Prostate gland (tissue), 2 donors: ENCODE measurements around the gene DHH. TPM values are rescaled to one million over a fixed set of nuclear protein-coding genes. Genes with fewer than 3 reads are reported as not detected.

Experiments used
- DNase-seq: peaks from one replicate; pipeline ENCODE4 v3.0.0-alpha.2; 2019; ENCODE audit warnings: low spot score
- H3K27ac ChIP-seq, 2 donors: fragments of 200-600 bp; sonication (generic); 2 replicates each; pipeline ENCODE4 v1.5.1; 2017 to 2019
- H3K27me3 ChIP-seq: fragments of 200-600 bp; sonication (generic); replicated peaks from 2 replicates; pipeline ENCODE4 v1.5.1; 2019; ENCODE audit not compliant: insufficient read depth
- H3K36me3 ChIP-seq, 2 donors: fragments of 200-600 bp; sonication (generic); 1 replicate in 1 of 2; 2 replicates in 1 of 2; pipeline versions ENCODE4 v1.5.1 to v1.8.1; 2017 to 2019
- H3K4me1 ChIP-seq: fragments of 200-600 bp; sonication (generic); replicated peaks from 2 replicates; pipeline ENCODE4 v1.5.1; 2019
- H3K4me3 ChIP-seq, 2 donors: fragments of 200-600 bp; sonication (generic); 2 replicates each; pipeline ENCODE4 v1.5.1; 2017 to 2019
- H3K9me3 ChIP-seq: fragments of 200-600 bp; sonication (generic); 2 replicates; pipeline ENCODE4 v1.5.1; 2017
- POLR2A ChIP-seq: fragments of 450-650 bp; IDR thresholded peaks from one replicate; pipeline ENCODE4 v1.6.1; 2016; ENCODE audit warnings: antibody characterized with exemption, mild to moderate bottlenecking
- POLR2AphosphoS5 ChIP-seq: sonication (generic); formaldehyde crosslinking; IDR thresholded peaks from one replicate; pipeline ENCODE4 v1.6.1; 2017; ENCODE audit warnings: antibody characterized with exemption
- WGBS: methylation state at CpG from one replicate; pipeline ENCODE4 v1.1.5; 2018; 5-methylcytosine and 5-hydroxymethylcytosine counted together
- intact Hi-C: fragments of 100-400 bp; cut with DNase I; formaldehyde crosslinking; loops from one replicate; pipeline ENCODE4 v1.14.2; 2022
- total RNA-seq, 2 donors: library from RNA; depleted of rRNA; stranded (reverse); fragments of >200 nt; gene quantifications; one replicate each; pipeline ENCODE4 v1.1.0, GENCODE V29; 2016
- TF ChIP-seq, protein P1 (sequence below), 4 experiments: fragments of 200-600 bp in 2 of 4; fragments of 450-650 bp in 2 of 4; sonication (generic) in 2 of 4; IDR thresholded peaks; 1 replicate in 3 of 4; 2 replicates in 1 of 4; pipeline ENCODE4 v1.5.1; 2016 to 2019; ENCODE audit warnings: antibody characterized with exemption in 4 of 4, mild to moderate bottlenecking in 2 of 4, moderate library complexity in 2 of 4

Gene DHH
- total RNA-seq, 2 donors from 2014 or later: 0.18 to 114 TPM

DNA sequence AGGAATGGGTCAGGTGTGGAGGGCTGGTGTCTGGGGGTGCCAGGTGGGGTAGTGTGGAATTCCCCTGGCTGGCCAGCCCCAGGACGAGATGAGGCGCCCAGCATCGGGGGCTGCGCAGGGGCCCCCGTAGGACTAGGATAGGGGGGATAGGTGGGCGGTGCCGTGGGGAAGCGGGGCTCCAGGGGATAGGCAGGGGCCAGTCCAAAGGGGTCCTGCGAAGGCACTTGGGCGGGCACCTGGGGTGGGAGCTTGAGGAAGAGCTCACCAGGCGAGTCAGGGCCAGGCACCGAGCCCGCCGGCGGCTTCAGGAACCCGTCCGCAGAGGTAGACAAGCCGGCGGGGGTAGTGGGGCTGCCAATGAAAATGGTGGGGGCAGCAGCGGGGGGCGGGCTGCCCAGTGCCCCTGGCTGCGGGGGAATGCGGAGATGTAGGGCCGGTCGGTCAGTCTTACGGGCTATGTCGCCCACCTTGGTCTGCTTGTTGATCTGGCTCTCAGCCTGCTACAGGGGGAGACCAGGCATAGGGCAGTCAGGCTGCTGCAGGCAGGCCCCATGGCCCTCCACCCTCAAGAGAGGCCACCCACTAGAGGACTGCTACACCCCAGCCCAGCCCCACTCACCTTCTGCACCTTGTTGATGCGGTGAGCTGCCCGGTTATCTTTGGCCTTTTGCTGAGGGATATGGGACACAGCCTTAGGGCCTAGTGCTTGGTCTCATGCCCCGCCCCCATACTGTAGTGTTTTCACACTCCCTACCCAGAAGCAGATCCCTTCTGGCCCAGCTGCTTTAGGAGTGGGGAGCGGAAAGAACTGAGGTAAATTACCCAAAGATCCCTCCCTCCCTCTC is 53.3 kb downstream of the DHH start:
- no peak overlapping the region for H3K27ac ChIP-seq
- TF ChIP-seq, protein P1, sequence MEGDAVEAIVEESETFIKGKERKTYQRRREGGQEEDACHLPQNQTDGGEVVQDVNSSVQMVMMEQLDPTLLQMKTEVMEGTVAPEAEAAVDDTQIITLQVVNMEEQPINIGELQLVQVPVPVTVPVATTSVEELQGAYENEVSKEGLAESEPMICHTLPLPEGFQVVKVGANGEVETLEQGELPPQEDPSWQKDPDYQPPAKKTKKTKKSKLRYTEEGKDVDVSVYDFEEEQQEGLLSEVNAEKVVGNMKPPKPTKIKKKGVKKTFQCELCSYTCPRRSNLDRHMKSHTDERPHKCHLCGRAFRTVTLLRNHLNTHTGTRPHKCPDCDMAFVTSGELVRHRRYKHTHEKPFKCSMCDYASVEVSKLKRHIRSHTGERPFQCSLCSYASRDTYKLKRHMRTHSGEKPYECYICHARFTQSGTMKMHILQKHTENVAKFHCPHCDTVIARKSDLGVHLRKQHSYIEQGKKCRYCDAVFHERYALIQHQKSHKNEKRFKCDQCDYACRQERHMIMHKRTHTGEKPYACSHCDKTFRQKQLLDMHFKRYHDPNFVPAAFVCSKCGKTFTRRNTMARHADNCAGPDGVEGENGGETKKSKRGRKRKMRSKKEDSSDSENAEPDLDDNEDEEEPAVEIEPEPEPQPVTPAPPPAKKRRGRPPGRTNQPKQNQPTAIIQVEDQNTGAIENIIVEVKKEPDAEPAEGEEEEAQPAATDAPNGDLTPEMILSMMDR (IDR thresholded peaks at IDR 0.05): no peak
- no peak for DNase-seq
- H3K4me3 ChIP-seq: no peak overlapping the region
- intact Hi-C loops: no loop called here
- H3K9me3 ChIP-seq: no peaks in the 10 kb centered on the region
- no peaks in the 10 kb centered on the region for H3K4me1 ChIP-seq
- WGBS: 89% methylated on average over 31 of the region's 31 CpGs
- H3K27me3 ChIP-seq: no peaks in the 10 kb centered on the region
- peaks cover 41 to 77% of the 10 kb centered on the region in 2 donors for H3K36me3 ChIP-seq

DNA sequence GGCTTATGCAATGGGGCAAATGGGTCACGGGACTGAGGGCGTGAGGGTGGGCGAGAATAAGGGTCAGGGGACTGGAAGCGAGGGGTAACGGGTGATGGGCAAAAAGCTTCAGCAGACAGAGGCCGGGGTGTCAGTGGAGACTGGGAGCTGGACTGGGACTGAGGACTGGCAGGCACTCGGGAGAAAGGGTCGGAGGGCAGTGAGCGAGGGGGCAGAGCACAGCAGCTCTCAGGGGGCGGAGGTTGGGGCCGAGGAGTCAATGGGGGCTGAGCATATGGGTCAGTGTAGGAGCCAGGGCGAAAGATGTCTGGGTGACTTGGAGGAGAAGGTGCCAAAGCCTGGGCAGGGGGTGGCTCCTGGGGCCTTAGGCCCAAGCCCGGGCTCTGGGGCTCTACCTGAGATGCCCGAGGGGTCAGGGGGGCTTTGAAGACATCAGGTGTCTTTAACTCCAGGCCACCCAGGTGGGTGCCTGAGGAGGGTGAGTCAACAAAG is 54.2 kb downstream of the DHH start:
- H3K4me3 ChIP-seq: no peak overlapping the region
- H3K27me3 ChIP-seq: no peaks in the 10 kb centered on the region
- intact Hi-C loops: no loop called here
- WGBS: 91% methylated on average over 14 of the region's 14 CpGs
- H3K36me3 ChIP-seq: peaks cover 36 to 73% of the 10 kb centered on the region in 2 donors
- no peaks in the 10 kb centered on the region for H3K9me3 ChIP-seq
- TF ChIP-seq POLR2A (no peak), POLR2AphosphoS5 (no peak)
- TF ChIP-seq, protein P1 (IDR thresholded peaks at IDR 0.05): no peak
- H3K27ac ChIP-seq: no peak overlapping the region
- DNase-seq: no peak
- H3K4me1 ChIP-seq: no peaks in the 10 kb centered on the region

- intact Hi-C loops: no loop called here
- H3K36me3 ChIP-seq: peaks cover 31 to 67% of the 10 kb centered on the region in 2 donors
Measured at GRCh38 chr12:49039421-49040363, 54.9 kb downstream of the DHH start.

GRCh38 chr12:49038291-49038955 is 56.2 kb downstream of the DHH start:
- H3K36me3 ChIP-seq: peaks cover 23 to 59% of the 10 kb centered on the region in 2 donors
- WGBS: 92% methylated on average over 19 of the region's 20 CpGs

More at GRCh38 chr12:49039421-49040363, 54.9 kb downstream of the DHH start:
- Histone ChIP-seq H3K9me3 (no peaks in the 10 kb centered on the region), H3K4me3 (no peak overlapping the region), H3K27ac (no peak overlapping the region), H3K4me1 (no peaks in the 10 kb centered on the region), H3K27me3 (no peaks in the 10 kb centered on the region)
- DNase-seq: no peak
- WGBS: 92% methylated on average over 30 of the region's 30 CpGs
- TF ChIP-seq, protein P1 (IDR thresholded peaks at IDR 0.05): no peak
- TF ChIP-seq POLR2A (no peak), POLR2AphosphoS5 (no peak)

More at GRCh38 chr12:49038291-49038955, 56.2 kb downstream of the DHH start:
- Histone ChIP-seq H3K9me3 (no peaks in the 10 kb centered on the region), H3K27ac (no peak overlapping the region), H3K4me1 (no peaks in the 10 kb centered on the region), H3K4me3 (no peak overlapping the region), H3K27me3 (no peaks in the 10 kb centered on the region)
- TF ChIP-seq, protein P1 (IDR thresholded peaks at IDR 0.05): no peak
- no peak for TF ChIP-seq POLR2AphosphoS5
- no peak for TF ChIP-seq POLR2A
- intact Hi-C loops: no loop called here
- DNase-seq: no peak
